GM21526 (cell line): ENCODE results near the gene ZNF619.
"Not testable (repeated sequence)": the region's sequence is repeated elsewhere in the genome, so short reads cannot be mapped to it uniquely, and the experiment has no call there.

Source experiments
- ATAC-seq: cut with Tn5 transposase; IDR thresholded peaks from one replicate; pipeline ENCODE4 v1.9.1; 2021; ENCODE audit warnings: moderate library complexity; ENCODE audit not compliant: unreplicated experiment, low FRiP score

The ZNF619 gene

GRCh38 chr3:40476478-40477470, at the start of gene ZNF619:
ZNF619 (plus strand) TSS chr3:40477122; CDS start chr3:40477980, 858 bp downstream.
- ATAC-seq: peak; percentile 76

- ATAC-seq: no peak
These were observed 44.1 kb upstream of the ZNF619 start for GRCh38 chr3:40432793-40433192.

- ATAC-seq: no peak
These were observed 39.0 kb upstream of the ZNF619 start for GRCh38 chr3:40437889-40438288.

GRCh38 chr3:40445062-40445461, 31.9 kb upstream of the ZNF619 start:
- no peak for ATAC-seq

- no peak for ATAC-seq
These were observed 31.0 kb upstream of the ZNF619 start for GRCh38 chr3:40445880-40446279.

- no peak for ATAC-seq
These were observed 26.5 kb upstream of the ZNF619 start for GRCh38 chr3:40450438-40450837.

- no peak for ATAC-seq
These were observed 25.4 kb upstream of the ZNF619 start for GRCh38 chr3:40451551-40451950.

GRCh38 chr3:40452057-40452456, 24.9 kb upstream of the ZNF619 start:
- ATAC-seq: no peak

GRCh38 chr3:40452562-40452875, 24.4 kb upstream of the ZNF619 start:
- ATAC-seq: no peak

GRCh38 chr3:40452876-40453730, 23.8 kb upstream of the ZNF619 start:
- ATAC-seq: peak; percentile 94

GRCh38 chr3:40453933-40454332, 23.0 kb upstream of the ZNF619 start:
- ATAC-seq: no peak

GRCh38 chr3:40455328-40455727, 21.6 kb upstream of the ZNF619 start:
- no peak for ATAC-seq

- no peak for ATAC-seq
These were observed 20.5 kb upstream of the ZNF619 start for GRCh38 chr3:40456279-40456939.

- peak; percentile 67 for ATAC-seq
These were observed 19.7 kb upstream of the ZNF619 start, which contains the start of gene RPL14 for GRCh38 chr3:40456940-40457823. RPL14 (plus strand) TSS chr3:40457339; CDS start chr3:40457472, 133 bp downstream.

GRCh38 chr3:40458473-40458872, 18.4 kb upstream of the ZNF619 start:
- ATAC-seq: no peak

GRCh38 chr3:40460481-40460880, 16.4 kb upstream of the ZNF619 start:
- not testable (repeated sequence) for ATAC-seq

- no peak for ATAC-seq
These were observed 15.8 kb upstream of the ZNF619 start for GRCh38 chr3:40461161-40461560.

GRCh38 chr3:40462838-40463237, 14.1 kb upstream of the ZNF619 start:
- ATAC-seq: not testable (repeated sequence)

GRCh38 chr3:40463579-40463978, 13.3 kb upstream of the ZNF619 start:
- no peak for ATAC-seq
